HG03103 (cell line): Measurements from ENCODE around the gene PKD1.

Experiments
- ATAC-seq: cut with Tn5 transposase; IDR thresholded peaks from one replicate; pipeline ENCODE4 v1.9.1; 2021; ENCODE audit warnings: low read depth; ENCODE audit not compliant: unreplicated experiment

Gene PKD1

DNA sequence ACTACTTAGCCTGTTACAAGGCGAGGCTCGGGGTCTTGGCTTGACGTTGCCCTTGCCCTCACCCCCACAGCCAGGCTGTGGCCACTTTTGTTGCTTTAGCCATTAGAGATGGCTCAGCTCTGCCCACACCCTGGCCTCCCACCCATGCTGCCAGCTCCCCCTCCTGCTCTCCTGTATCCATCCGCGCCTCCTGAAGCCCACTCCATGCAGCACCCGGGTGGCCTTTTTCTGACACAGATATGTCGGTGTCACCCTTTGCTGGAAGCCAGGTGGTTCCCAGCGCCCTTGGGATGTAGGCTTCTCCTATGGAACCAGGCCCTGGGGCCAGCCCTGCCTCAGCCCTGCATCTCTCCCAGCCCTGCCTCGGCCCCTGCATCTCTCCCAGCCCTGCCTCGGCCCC lies 78.3 kb downstream of the PKD1 start:
- no peak for ATAC-seq

DNA sequence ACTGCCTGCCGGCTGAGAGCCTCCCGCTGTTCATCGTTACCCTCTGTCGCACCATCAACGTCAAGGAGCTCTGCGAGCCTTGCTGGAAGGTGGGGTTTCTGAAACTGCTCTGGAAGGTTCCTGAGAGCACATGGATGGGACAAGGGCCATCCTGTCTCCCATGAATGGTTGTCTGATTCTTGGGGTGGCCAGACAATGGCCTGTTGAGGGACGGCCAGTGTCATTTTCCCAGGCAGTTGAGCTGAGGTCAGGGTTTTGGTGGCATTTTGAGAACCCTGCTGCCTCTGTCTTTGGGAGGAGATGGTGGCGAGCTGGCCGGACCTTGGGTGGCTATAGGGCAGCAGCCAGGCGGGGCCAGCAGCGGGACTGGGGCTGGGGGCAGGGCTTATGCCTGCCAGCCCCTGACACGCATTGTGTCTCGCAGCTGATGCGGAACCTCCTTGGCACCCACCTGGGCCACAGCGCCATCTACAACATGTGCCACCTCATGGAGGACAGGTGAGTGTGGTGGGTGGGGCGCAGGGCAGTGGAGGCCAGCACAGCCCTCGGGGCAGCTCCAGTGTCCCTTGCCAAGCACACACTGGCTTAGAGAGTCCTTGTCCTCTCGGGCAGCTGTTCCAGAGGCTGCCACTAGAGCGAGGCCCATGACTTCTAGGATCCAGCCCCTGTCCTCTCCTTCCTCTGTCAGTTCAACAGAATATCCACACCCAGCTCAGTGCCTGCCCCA lies 78.9 kb downstream of the PKD1 start:
- no peak for ATAC-seq

DNA sequence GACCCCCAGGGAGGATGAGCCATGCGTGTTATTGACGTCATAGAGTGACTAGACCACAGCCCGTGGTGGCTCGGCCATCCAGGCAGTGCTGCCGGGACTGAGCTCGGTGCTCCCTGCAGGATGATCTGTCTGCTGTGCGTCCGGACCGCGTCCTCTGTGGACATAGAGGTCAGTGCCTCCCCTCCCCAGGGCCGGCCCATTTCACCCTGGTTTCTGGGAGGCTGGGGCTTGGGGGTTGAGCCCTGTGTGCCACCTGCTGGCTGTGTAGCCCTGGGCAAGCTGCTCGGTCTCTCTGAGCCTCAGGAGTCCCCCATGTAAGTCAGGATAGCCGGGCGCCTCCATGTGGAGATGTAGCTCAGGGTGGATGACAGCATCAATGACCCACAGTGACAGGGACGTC lies 79.6 kb downstream of the PKD1 start:
- no peak for ATAC-seq

DNA sequence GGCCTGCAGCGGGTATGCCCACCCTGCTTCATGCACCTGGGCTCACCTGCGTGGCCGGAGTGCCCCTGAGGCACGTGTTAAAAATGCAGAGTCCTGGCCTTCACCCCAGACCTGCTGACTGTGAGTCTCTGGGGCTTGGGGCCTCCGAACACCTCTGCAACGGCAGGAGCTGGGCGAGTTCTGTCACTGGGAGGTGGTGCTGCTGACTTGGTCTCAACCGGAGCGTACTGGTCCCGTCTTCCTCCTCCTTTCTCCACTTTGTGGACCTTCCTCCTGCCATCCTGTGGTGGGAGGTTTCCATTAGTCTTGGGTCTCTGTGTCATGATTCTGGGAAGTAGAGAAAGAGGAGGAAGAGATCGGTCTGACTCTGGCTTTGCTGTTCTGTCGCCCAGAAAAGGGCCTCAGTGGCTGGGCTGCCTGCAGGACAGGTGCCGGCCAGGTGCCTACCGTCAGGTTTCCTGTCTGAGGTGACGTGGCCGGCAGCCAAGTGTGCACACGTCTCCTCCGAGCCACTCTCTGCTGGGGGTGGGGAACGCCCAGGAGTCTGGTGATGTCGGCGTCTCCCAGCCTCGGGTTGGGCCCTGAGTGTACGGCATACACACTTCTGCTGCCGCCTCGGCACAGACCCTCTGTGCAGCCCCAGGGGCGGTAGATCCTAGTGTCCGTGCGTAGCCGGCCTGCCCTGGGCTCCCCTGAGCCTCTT lies 81.0 kb downstream of the PKD1 start:
- ATAC-seq, result no peak

DNA sequence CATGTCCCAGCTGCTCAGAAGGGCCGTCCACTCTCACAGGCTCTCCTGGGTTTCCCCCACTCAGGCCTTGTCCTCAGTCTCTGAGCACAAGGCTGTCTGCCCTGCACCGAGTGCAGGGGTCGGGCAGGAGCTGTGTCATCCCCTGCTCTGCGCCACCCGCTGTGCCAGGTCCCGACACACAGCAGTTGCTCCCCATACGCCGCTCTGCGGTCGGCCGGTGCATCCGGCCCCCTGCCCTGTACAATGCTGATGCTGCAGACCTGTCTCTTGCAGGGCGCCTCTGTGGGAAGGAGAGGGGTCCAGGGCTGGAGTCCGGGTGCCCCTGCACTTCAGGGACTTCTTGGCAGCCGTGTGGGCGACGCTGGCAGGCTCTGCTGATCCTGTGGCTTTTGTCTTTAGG lies 81.8 kb downstream of the PKD1 start:
- no peak for ATAC-seq

DNA sequence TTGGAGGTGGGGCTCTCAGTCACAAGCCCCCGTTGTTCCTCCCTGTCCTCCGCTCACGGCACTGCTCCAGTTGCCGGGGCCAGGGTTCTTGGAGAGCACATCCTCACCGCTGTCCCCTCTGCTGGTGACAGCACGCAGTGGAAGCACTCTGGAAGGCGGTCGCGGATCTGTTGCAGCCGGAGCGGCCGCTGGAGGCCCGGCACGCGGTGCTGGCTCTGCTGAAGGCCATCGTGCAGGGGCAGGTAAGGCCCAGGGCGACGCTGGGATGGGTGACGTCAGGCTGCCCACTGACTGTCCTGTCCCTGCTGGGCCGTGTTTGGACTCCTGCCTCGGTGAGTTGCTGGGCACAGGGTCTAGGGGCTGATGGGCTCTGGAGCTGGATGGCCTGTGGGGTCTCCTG lies 82.5 kb downstream of the PKD1 start:
- no peak for ATAC-seq

DNA sequence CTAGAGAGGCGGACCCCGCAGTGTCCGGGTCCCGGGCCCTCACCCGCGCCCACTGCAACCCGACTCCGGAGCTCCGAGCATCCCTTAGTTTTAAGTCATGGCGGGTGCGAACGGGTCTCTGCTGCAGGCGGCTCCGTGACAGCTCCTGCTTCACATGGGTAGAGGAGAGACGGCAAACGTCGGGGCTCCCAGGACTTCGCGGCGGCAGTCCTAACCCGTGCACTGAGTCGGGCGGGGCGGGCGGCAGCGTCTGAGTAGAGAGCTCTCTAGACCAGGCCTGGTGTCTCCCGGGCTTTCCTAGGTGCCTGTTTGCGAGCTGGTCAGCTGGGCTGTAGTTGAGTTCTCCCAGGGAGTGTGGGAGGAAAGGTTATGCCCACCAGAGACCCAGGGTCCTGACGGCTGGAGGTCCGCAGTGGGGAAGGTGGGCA lies 87.6 kb downstream of the PKD1 start:
- peak; percentile 13 for ATAC-seq

DNA sequence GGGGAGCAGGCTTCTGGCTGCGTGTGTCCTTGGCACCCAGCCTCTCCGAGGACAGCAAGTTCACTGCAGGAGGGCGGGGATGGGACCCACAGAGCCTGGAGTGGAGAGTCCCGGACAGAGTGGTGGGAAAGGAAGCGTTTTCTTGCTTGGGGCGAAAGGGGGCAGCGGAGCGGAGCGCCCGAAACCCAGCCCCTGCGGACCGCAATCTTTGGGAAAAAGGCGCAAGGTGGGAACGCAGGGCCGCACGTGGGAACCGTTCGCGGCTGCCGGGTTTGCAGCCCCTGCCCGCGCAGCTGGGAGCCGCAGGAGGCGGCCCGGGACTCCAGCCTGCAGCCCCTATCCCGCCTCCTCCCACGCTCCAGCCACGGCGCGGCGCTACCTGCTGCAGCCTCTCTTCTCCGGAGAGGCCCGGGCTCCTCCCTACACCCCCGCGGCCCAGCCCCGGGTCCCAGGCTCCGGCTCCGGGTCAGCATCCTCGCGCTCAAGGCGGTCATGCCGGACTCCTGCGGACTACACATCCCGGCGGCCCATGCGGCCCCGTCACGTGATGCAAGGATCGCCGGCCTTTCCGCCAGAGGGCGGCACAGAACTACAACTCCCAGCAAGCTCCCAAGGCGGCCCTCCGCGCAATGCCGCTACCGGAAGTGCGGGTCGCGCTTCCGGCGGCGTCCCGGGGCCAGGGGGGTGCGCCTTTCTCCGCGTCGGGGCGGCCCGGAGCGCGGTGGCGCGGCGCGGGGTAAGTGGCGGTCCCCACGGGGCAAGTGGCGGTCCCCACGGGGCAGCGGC lies 88.2 kb downstream of the PKD1 start, which contains the start of the genes NTHL1 and TSC2:
Gene NTHL1, minus strand, starts transcription at position 505 of the 786 bp plus-strand sequence. Its CDS starts 11 bp downstream, at position 494.
Gene TSC2, plus strand, starts transcription at position 656 of the 786 bp plus-strand sequence. CDS start 631 bp downstream, outside the sequence.
- ATAC-seq, result peak; percentile 80

DNA sequence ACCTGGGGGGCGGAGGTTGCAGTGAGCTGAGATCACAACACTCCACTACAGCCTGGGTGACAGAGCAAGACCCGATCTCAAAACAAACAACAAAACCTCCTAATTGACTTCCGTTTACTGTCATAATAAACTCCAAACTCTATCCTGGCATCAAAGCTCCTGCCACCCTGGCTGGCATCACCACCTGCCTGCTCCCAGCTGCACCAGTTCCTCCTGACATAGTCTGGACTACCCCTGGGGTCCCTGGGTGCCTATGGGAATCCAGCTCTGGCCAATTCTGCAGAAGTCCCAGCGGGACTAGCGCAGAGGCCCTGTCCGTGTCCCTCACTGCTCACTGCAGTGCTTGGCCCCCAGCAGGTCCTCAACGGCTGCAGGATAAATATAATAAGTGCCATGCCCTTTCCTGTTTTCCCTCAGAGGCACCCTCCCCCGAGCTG lies 88.8 kb downstream of the PKD1 start:
- no peak for ATAC-seq

DNA sequence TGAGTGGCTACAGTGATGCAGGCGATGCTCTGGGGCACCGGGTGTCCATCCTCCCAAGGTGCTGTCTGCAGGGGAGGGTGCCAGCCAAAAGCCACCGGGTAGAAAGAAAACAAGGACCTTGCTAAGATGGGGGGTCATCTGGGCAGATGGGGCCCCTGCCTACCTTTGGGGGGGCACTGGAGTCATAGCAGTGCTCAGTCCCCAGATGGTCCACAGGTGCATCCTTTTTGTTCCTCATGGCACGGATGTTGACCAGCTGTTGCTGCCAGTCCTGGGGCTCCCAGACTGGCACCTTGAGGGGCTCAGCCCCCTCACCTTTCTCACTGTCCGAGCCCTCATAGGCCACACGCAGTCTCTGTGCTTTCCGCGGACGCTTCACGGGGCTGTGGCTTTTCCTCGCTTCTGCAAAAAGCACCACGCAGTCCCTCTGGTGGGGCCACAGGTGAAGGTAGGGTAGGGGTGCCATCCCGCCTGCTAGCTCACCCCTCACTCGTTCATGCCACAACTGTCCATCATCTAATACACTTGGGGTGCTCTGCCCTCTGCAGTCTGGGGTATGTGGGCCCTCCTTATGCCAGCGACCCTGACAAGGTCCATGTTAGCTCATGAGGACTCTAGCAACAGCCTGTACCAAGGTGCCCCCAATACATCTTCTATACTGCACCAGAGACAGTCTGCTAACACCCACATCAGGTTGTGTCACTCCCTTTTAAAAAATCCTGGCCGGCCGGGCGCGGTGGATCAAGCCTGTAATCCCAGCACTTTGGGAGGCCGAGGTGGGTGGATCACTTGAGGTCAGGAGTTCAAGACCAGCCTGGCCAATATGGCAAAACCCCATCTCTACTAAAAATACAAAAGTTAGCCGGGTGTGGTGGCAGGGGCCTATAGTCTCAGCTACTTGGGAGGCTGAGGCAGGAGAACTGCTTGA lies 89.5 kb downstream of the PKD1 start:
- ATAC-seq, result no peak

DNA sequence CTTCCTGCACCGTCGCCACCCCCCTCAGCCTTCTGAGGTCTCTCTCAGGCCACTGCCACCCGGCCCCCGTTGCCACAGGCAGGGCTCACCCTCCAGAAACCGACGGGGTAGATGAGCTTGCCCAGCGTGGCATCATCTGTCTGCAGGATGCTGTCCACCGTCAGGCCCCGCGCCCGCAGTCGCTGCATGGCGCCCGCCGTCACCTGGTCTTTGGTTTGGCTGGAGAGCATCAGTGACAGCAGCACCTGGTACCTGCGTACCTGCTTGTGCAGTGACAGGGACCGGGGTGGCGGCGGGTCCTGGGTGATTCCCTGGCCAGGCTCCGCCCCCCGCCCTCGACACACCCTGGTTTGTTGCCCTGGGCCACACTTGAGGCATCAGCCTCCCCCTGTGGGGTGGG lies 91.2 kb downstream of the PKD1 start:
- ATAC-seq, result no peak

DNA sequence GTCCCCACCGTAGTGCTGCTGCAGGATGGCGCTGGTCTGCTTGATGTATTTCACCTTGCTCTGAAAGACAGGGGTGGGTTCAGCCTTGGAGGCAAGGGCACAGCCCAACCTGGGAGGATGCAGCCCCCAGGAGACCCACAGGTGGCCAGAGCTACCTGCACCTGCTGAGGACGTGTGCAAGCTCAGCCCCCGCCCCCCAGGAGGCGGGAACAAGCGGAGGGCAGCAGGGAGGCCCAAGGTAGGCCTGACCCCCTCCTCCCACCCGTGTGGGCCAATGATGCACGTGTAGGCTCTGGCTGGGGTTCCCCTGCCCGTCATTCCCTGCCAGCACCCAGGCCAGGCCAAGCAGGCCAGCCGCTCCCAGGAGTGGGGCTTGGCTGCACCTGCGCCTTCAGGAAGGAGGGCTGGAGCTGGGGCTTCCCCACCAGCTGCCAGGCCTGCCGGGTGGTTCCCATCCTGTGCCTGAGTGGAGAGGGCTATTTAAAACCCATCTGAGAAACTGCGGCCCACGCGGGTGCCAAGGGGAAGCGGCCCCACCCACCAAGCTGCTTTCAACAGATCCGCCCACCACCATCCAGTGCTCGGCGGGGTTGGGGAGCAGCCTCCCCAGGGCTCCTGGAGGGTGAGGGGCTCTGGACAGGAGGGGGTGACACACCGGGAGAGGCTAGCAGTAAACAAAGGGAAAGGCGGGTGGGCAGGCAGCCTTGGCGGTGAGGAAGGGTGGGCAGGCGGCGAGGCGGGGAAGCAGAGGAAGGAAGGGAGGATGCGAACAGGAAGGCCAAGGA lies 91.8 kb downstream of the PKD1 start:
- no peak for ATAC-seq

DNA sequence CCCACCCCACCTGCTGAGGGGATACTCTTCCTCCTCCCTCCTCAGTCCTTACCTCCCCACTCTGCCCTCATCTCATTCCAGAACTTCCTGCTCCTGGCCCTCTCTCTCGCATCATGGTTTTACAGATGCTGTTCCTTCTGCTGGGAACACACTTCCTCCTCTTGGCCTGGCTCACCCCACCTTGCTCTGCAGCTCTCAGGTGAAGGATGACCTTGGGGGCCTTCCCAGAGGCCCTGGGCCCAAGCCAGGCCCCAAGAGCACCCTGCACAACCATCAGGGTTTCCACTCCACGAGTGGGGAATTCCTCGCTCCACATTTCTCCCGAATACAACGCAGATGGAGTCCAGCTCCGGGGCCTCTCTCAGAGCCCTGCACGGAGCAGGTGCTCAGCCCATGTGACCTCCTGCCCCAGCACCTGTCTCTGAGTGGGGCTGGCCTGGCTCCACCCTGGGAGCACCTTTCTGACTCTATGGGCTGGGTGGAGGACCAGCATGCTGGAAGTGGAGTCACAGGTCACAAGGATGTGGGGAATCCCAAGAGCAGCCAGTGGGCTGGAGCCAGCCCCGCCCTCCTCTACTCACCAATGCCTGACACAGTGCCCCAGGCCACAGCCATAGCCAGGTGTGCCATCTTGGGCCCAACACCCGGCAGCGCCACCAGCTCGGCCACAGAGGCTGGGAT lies 92.6 kb downstream of the PKD1 start:
- ATAC-seq, result no peak

DNA sequence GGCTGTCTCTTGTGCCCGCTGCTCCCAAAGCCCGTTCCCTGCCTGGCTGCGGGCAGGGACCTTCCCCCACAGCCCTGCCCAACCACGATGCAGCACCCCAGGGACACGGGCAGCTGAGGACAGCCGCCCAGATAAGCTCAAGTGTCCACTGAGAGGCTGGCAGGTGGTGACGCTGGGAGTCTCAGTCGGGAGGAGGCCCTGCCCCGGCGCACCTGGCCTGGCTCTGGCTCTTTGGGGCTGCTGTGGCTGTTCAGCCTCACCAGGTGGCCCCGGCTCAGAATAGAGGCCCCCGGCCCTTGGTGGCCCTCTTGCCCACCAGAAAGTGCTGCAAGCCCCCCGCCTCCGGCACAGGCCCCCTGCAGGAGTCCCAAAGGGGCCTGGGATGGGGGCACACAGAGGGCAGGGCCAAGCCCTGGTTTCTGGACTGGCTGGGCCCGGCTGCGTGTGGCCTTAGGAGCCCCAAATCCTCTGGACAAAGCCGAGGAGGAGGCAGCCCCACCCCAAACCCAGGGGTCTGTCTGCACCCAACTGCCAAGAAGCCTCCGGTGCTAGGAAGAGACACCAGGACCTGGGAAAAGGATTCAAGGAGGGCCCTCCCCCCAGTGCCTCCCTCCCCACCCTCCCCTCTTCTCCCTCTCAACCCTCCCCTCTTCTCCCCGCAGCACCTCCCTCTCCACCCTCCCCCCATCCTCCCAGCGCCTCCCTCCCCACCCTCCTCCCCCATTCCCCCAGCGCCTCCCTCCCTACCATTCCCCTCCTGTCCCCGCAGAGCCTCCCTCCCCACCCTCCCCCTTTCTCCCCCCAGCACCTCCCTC lies 93.3 kb downstream of the PKD1 start:
- ATAC-seq, result no peak

DNA sequence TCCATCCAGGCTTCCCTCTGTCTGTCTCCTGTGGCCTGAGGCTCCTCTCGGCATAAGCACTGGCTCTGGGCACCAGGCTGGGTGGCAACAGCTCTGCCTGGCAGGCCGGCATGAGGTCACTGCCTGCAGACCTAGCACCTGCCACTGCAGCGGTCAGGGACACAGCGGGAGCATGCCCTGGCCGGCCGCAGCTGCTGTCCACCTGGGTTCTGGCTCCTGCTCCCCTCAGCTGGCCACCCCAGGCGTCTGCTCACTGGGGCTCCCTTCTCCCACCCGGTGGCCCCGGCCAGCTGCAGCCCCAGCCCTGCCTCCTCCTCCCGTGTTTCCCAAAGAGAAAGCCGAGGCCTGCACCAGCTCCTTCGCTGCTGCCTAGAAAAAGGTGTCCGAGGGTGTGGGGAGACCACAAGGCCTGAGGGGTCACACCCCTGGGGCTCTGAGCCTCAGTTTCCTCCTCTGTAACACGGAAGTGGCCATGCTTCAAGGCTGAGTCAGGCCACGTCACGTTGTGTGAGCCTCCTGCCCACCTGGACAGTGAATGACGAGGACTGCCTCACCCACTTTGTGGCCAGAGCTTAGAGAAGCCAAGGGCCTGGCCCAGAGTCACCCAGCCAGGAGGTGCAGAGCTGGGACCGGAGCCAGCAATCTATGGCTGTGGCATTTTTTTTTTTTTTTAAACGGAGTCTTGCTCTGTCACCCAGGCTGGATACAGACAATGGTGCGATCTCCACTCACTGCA lies 94.7 kb downstream of the PKD1 start:
- no peak for ATAC-seq

DNA sequence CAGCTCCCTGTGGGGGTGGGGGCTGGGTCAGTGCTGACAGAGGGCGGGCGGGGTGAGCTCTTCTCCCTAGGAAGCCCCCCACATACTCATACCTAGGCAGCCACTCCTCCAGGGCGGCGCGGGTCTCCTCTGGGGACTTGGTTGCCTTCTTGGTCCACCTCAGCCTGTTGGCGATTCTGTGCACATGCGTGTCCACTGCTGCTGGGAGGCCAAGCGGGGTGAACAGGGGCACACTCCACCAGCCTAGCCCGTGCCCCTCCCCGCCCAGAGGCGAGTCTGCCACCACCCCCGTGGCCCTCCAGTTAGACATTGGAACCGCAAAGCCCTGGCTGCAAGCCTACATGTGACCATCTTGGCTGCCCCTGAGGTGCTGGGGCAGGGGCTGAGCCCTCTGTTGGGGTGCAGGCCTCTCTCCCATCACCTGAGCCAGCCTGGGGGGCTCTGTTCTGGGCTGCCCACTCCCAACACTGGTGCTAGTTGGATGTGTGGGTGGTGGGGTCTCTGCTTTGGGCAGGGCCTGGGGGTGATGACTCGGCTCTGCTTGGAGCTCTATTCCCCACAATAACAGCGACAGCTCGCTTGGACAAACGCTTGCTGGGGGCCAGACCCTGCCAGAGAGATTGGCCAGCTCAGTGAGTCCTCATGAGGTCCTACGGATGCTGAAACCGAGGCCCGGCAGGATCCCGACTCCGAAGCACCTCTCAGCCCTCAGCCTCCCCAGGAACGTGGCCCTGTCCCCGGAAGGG lies 95.5 kb downstream of the PKD1 start:
- ATAC-seq, result no peak
